ENCODE data around the gene PRKAR1B. TPM values are rescaled to one million over a fixed set of nuclear protein-coding genes. Genes with fewer than 3 reads are reported as not detected.
A peak's percentile ranks its signal among the peaks of the same experiment; 100 is the strongest.

The PRKAR1B gene
- total RNA-seq, 1 experiment from 2014 or later = 14.1 TPM

- Histone ChIP-seq H2AFZ (ENCODE audit: low read depth, low read length, poor library complexity, severe bottlenecking) (no peak overlapping the region), H3K36me3 (ENCODE audit: control insufficient read depth in 1 of 2, insufficient read depth in 2 of 2, low read length in 2 of 2) (no peaks in the 10 kb centered on the region; a peak in 2 of 4 replicates), H3K9me3 (ENCODE audit: control insufficient read depth in 1 of 2, insufficient read depth in 1 of 2, low read depth in 1 of 2, low read length in 2 of 2) (no peaks in the 10 kb centered on the region), H3K27me3 (ENCODE audit: insufficient read depth, low read length) (no peaks in the 10 kb centered on the region), H3K4me3 (replicated peaks in 1 of 2; ENCODE audit: low read depth in 1 of 2, low read length in 2 of 2) (no peak overlapping the region), H3K9me2 (ENCODE audit: insufficient read depth) (no peaks in the 10 kb centered on the region), H3K27ac (ENCODE audit: low read depth, low read length) (no peak overlapping the region), H3K79me2 (ENCODE audit: insufficient read depth, low read length) (peaks cover 9% of the 10 kb centered on the region), H4K20me1 (ENCODE audit: insufficient read depth) (no peaks in the 10 kb centered on the region), H3K4me1 (ENCODE audit: control insufficient read depth in 1 of 2, insufficient read depth in 2 of 2, low read length in 2 of 2) (peaks cover 0 to under 1% of the 10 kb centered on the region in 2 experiments; a peak in 2 of 4 replicates), H3K4me2 (ENCODE audit: low read length) (no peak overlapping the region), H3K9ac (ENCODE audit: low read length) (no peak overlapping the region)
- ChIA-PET CTCF (no interaction called here), RAD21 (ENCODE audit: low non-redundant PET in 1 of 2, low total read pairs in 2 of 2, uncharacterized antibody in 2 of 2, unreplicated experiment in 2 of 2) (no interaction called here), POLR2A (no interaction called here)
- intact Hi-C loops (cut with micrococcal nuclease) = no loop called here
- ATAC-seq (no peak), DNase-seq (ENCODE audit: low read depth, low spot score) (no peak)
- no TSS peak for BruUV-seq (replicated peaks)
- TF ChIP-seq ZFX (IDR thresholded peaks at IDR 0.05) = no peak
- no peak for TF ChIP-seq EGR1 (IDR thresholded peaks at IDR 0.05; ENCODE audit: low read depth)
- TF ChIP-seq MAX (IDR thresholded peaks at IDR 0.05) = no peak
These were observed 218.5 kb downstream of the PRKAR1B start for GRCh38 chr7:508461-509170.

GRCh38 chr7:507623-508300, 219.3 kb downstream of the PRKAR1B start:
- Histone ChIP-seq H4K20me1 (ENCODE audit: insufficient read depth) (no peaks in the 10 kb centered on the region), H3K79me2 (ENCODE audit: insufficient read depth, low read length) (peaks cover 2% of the 10 kb centered on the region; the same call in 1 of the 2 replicates), H3K27ac (ENCODE audit: low read depth, low read length) (no peak overlapping the region), H3K27me3 (ENCODE audit: insufficient read depth, low read length) (no peaks in the 10 kb centered on the region), H3K4me2 (ENCODE audit: low read length) (no peak overlapping the region), H3K4me3 (replicated peaks in 1 of 2; ENCODE audit: low read depth in 1 of 2, low read length in 2 of 2) (no peak overlapping the region), H2AFZ (ENCODE audit: low read depth, low read length, poor library complexity, severe bottlenecking) (no peak overlapping the region), H3K9ac (ENCODE audit: low read length) (no peak overlapping the region), H3K4me1 (ENCODE audit: control insufficient read depth in 1 of 2, insufficient read depth in 2 of 2, low read length in 2 of 2) (peaks cover 0 to 4% of the 10 kb centered on the region in 2 experiments; a peak in 2 of 4 replicates), H3K9me3 (ENCODE audit: control insufficient read depth in 1 of 2, insufficient read depth in 1 of 2, low read depth in 1 of 2, low read length in 2 of 2) (no peaks in the 10 kb centered on the region), H3K36me3 (ENCODE audit: control insufficient read depth in 1 of 2, insufficient read depth in 2 of 2, low read length in 2 of 2) (no peaks in the 10 kb centered on the region; a peak in 2 of 4 replicates), H3K9me2 (ENCODE audit: insufficient read depth) (no peaks in the 10 kb centered on the region)
- intact Hi-C loops (cut with micrococcal nuclease) = no loop called here
- CTCF ChIA-PET = no interaction called here
- RAD21 ChIA-PET (ENCODE audit: low non-redundant PET in 1 of 2, low total read pairs in 2 of 2, uncharacterized antibody in 2 of 2, unreplicated experiment in 2 of 2) = no interaction called here
- DNase-seq (ENCODE audit: low read depth, low spot score) = no peak
- TSS peak; percentile 51 for BruUV-seq (replicated peaks)
- TF ChIP-seq ATF3 (IDR thresholded peaks at IDR 0.05) (no peak), EZH2 (IDR thresholded peaks at IDR 0.05) (no peak), TCF7L2 (IDR thresholded peaks at IDR 0.05; ENCODE audit: borderline replicate concordance, extremely low read depth, insufficient read depth, insufficient read length) (no peak), RAD21 (IDR thresholded peaks at IDR 0.05; ENCODE audit: low read depth) (no peak), EGR1 (IDR thresholded peaks at IDR 0.05; ENCODE audit: low read depth) (no peak), POLR2AphosphoS5 (IDR thresholded peaks at IDR 0.05; ENCODE audit: low read depth, low read length) (no peak)
- POLR2A ChIA-PET = no interaction called here
- ATAC-seq = no peak

All from HCT116 (cell line).